T1000 (cell line): ENCODE data around the gene UBALD2.
"Not testable (repeated sequence)": the region's sequence is repeated elsewhere in the genome, so short reads cannot be mapped to it uniquely, and the experiment has no call there.

Experiments used
- DNase-seq: peaks from one replicate; lab custom pipeline; 2025; ENCODE audit warnings: mixed read lengths; lab: John Stamatoyannopoulos, UW

UBALD2 gene

GRCh38 chr17:76246080-76247066, 18.8 kb upstream of the UBALD2 start:
- DNase-seq = no peak

- DNase-seq = no peak
These were observed 17.8 kb upstream of the UBALD2 start for GRCh38 chr17:76247304-76247703.

DNA sequence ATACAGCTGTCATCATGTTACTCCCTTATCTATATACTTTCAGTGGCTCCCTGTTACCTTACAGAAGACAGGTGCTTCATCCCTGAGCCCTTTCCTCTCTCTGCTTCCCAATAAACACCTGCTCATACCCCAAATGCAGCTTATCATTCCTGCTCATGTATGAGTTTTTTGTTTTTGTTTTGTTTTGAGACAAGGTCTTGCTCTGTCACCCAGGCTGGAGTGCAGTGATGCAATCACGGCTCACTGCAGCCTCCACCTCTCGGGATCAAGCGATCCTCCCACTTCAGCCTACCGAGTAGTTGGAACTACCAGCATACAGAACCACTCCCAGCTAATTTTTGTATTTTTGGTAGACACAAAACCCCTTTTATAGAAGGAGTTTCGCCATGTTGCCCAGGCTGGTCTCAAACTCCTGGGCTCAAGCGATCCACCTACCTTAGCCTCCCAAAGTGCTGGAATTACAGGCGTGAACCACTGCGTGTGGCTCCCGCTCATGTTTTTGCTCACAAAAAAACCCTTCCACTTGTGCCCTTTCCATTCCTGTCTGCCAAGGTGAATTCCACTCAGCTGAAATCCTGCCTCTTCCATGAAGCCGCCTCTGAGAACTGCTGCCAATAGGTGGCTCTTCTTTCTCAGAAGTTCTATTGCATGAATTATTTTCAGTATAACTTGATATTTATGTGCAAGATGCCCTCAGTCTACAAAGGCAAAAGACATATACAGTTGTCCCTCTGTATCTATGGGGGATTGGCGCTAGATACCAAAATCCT, 16.9 kb upstream of the UBALD2 start:
- DNase-seq = no peak

DNA sequence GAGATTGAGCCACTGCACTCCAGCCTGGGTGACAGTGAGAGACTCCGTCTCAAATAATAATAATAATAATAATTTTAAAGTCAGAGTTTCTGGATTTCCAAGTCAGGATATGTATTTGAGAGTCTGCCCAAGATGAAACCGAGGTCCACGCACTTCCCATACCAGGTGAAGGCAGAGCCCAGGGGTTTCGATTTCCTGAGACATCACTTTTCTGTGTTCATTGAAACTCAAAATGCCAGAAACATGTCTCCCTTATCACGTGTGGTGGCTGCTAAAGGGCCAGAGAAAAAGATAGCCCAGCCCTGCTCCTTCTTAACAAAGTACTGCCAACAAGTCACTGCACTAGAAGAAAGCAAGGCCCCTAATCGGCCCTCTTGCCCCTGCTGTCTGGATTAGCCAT, 15.0 kb upstream of the UBALD2 start:
- no peak for DNase-seq

- DNase-seq = no peak
These were observed 13.6 kb upstream of the UBALD2 start for GRCh38 chr17:76251478-76252039.

GRCh38 chr17:76252040-76252954, 12.9 kb upstream of the UBALD2 start:
- DNase-seq = peak; percentile 61

DNA sequence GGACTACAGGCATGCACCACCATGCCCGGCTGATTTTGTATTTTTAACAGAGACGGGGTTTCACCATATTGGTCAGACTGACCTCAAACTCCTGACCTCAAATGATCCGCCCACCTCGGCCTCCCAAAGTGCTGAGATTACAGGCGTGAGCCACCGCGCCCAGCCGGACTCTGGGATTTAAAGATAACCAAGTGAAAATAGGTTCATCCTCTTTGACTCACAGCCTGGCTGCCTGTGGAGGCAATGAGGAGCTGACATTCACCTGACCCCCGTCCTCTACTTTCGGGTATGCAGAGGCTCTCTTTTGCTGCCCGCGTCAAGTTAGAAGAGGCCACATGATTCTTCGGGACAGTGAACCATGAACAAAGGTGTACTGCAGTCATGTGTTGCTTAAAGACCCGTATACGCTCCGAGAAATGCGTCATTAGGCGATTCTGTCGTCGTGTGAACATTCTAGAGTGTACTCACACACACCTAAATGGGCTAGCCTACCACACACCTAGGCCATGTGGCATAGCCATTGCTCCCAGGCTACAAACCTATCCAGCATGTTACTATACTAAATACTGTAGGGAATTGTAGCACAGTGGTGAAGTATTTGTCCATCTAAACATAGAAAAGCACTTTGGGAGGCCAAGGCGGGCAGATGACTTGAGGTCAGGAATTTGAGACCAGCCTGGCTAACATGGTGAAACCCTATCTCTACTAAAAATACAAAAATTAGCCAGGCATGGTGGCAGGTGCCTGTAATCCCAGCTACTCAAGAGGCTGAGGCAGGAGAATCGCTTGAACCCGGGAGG, 12.0 kb upstream of the UBALD2 start:
- DNase-seq = not testable (repeated sequence)

DNA sequence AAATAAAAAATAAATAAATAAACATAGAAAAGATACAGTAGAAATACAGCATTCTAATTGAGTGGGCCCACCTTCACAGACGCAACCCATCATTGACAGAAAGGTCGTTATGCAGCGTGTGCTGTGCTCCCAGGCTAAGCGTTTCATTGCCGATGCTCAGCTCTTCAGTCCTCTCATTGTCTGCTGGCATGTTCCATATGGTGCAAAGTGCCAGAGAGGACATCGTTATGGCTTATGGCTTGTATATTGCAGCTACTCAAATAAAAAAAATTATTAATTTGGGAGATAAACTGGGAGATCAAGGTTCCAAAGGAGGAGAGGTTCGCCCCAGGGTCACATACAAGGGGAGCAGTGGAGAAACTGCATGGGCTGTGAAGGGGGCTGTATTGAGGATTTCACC, 11.3 kb upstream of the UBALD2 start:
- no peak for DNase-seq

GRCh38 chr17:76254275-76254674, 10.9 kb upstream of the UBALD2 start:
- DNase-seq = no peak

GRCh38 chr17:76255801-76256429, 9.2 kb upstream of the UBALD2 start:
- DNase-seq = no peak

DNA sequence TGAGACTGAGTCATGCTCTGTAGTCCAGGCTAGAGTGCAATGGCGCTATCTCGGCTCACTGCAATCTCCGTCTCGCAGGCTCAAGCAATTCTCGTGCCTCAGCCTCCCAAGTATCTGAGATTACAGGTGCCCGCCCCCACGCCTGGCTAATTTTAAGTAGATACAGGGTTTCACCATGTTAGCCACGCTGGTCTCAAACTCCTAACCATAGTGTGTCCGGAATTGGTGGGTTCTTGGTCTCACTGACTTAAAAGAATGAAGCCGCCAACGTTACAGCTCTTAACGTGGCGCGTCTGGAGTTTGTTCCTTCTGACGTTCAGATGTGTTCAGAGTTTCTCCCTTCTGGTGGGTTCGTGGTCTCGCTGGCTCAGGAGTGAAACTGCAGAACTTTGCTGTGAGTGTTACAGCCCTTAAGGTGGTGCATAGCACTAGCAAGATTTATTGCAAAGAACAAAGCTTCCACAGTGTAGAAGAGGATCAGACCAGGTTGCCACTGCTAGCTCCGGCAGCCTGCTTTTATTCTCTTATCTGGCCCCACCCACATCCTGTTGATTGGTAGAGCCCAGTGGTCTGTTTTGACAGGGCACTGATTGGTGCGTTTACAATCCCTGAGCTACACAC, 8.6 kb upstream of the UBALD2 start:
- DNase-seq = not testable (repeated sequence)

DNA sequence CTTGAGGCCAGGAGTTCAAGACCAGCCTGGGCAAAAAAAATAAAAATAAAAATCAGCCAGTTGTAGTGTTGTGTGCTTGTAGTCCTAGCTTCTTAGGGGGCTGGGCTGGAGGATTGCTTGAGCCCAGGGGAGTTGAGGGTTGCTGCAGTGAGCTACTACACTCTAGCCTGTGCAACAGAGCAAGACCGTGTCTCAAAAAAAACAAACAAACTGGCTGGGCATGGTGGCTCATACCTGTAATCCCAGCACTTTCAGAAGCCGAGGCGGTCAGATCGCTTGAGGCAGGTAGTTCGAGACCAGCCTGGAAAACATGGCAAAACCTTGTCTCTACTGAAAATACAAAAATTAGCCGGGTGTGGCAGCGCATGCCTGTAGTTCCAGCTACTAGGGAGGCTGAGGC, 4.9 kb upstream of the UBALD2 start:
- no peak for DNase-seq

- DNase-seq = no peak
These were observed 4.5 kb upstream of the UBALD2 start for GRCh38 chr17:76260669-76261068.

GRCh38 chr17:76261421-76262215, 3.5 kb upstream of the UBALD2 start:
- no peak for DNase-seq

DNA sequence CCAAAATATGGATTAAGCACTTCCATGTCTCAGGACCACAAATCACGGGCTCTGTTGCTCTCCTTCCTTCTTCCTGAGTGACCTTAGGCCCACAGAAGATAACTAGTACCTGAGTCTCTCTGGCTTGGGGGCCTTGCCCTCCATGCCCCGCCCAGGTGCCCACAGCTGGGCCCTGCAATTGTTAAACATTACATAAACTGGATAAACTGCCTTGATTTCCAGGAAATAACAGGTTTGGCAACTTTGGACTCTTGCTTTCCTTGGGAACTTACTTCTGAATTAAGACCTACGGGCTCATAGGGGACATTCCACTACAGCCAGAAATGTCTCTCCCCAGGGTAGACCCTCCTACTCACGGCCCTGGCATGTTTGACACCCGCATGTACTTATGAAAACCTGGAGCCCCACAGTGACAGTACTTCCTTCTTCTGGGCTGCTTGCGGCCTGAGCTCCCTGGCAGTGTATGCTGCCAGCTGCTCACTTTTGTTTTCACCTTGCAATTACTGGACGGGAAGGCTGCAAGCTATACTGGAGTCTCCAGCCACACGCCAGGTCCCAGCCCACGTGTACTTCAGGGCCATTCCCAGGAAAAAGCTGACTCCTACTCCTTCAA, 2.3 kb upstream of the UBALD2 start:
- no peak for DNase-seq

- DNase-seq = no peak
These were observed 1.3 kb upstream of the UBALD2 start for GRCh38 chr17:76263896-76264295.

DNA sequence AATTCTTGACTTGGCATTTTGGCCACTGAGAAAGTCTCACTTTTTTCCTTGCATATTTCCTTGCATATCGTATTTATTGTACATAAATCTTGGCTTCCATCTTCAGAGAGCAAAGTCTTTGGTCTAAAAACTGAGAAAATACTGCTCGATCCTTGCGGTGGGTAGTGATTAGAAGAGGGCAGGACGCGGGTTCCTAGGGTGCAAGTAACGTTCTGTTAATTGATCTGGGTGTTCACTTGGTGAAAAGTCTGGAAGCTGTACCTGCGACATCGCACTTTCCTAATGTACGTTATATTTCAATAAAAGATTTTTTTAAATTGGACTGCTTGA, 758 bp upstream of the UBALD2 start:
- no peak for DNase-seq

DNA sequence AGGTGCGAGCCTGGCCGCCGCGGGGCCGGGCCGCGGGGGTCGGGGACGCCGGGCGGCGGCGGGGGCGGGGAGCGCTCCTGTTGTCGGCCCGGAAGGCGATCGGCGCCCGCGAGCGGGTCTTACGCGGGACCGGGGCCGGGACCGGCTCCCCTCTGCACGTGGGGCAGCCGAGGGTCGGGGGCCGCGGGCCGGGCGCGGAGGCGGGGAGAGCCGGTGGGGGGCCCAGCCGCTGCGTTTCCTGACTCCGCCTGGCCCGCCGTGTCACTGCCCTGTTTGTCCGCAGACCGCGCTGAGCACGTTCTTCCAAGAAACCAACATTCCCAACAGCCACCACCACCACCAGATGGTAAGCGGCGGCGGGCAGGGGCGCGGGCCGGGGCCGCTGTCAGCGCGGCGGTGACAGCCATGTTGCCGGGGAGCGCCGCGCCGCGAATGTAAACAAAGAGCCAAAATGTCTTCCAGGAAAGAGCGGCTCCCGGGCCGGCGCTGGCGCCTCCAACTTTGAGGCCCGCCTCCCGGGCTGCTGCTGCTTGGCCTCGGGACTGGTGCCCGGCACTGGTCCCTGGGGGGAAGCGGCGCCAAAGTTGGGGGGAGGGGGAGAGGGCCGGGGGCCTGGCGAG, 586 bp downstream of the UBALD2 start:
- peak; percentile 22 for DNase-seq
